Neural progenitor cell (in vitro differentiated cells): ENCODE data around the gene SEC14L1. TPM values are rescaled to one million over a fixed set of nuclear protein-coding genes. Genes with fewer than 3 reads are reported as not detected.

Source experiments
- DNase-seq: peaks from one replicate; pipeline ENCODE4 v3.0.0-alpha.2; 2016; ENCODE audit warnings: low spot score
- H2AFZ ChIP-seq: fragments of 200-600 bp; sonication (generic); replicated peaks from 2 replicates; pipeline ENCODE4 v1.6.1; 2016; ENCODE audit warnings: antibody characterized with exemption
- H3F3A ChIP-seq: fragments of 200-600 bp; sonication (generic); 2 replicates; pipeline ENCODE4 v1.6.1; 2016; ENCODE audit warnings: antibody characterized with exemption, low read depth
- H3K27ac ChIP-seq: fragments of 200-600 bp; sonication (generic); 2 replicates; pipeline ENCODE4 v1.5.1; 2016; ENCODE audit warnings: mild to moderate bottlenecking
- H3K27me3 ChIP-seq: fragments of 200-600 bp; sonication (generic); 2 replicates; pipeline ENCODE4 v1.6.1; 2016; ENCODE audit warnings: mild to moderate bottlenecking, moderate library complexity
- H3K36me3 ChIP-seq: fragments of 200-600 bp; sonication (generic); 2 replicates; pipeline ENCODE4 v1.5.1; 2016
- H3K4me1 ChIP-seq: fragments of 200-600 bp; sonication (generic); 2 replicates; pipeline ENCODE4 v1.6.1; 2016; ENCODE audit warnings: mixed run types
- H3K4me2 ChIP-seq: fragments of 200-600 bp; sonication (generic); 2 replicates; pipeline ENCODE4 v1.6.1; 2016
- H3K4me3 ChIP-seq: fragments of 200-600 bp; sonication (generic); 2 replicates; pipeline ENCODE4 v1.5.1; 2016
- H3K79me2 ChIP-seq: fragments of 200-600 bp; sonication (generic); 2 replicates; pipeline ENCODE4 v1.6.1; 2016; ENCODE audit warnings: low read depth
- H3K9ac ChIP-seq: fragments of 200-600 bp; sonication (generic); 2 replicates; pipeline ENCODE4 v1.6.1; 2016
- H3K9me3 ChIP-seq: fragments of 200-600 bp; sonication (generic); 2 replicates; pipeline ENCODE4 v1.5.1; 2016; ENCODE audit warnings: low read depth
- H4K20me1 ChIP-seq: fragments of 200-600 bp; sonication (generic); 2 replicates; pipeline ENCODE4 v1.6.1; 2016; ENCODE audit warnings: low read depth
- H3K27ac Mint-ChIP-seq: 3 replicates; pipeline ENCODE4 v1.8.0; 2021; ENCODE audit warnings: mixed read lengths
- H3K27me3 Mint-ChIP-seq: 2 replicates; pipeline ENCODE4 v1.8.0; 2022; ENCODE audit warnings: low read depth, mild to moderate bottlenecking, inconsistent platforms, moderate library complexity, mixed read lengths; ENCODE audit not compliant: insufficient read depth
- H3K36me3 Mint-ChIP-seq: 3 replicates; pipeline ENCODE4 v1.8.0; 2021; ENCODE audit warnings: mixed read lengths
- H3K4me1 Mint-ChIP-seq: 3 replicates; pipeline ENCODE4 v1.8.0; 2021; ENCODE audit warnings: mixed read lengths
- H3K4me3 Mint-ChIP-seq: 3 replicates; pipeline ENCODE4 v1.8.0; 2021; ENCODE audit warnings: mild to moderate bottlenecking, moderate library complexity, mixed read lengths
- H3K9me3 Mint-ChIP-seq: 3 replicates; pipeline ENCODE4 v1.8.0; 2020; ENCODE audit warnings: mixed read lengths
- EZH2 ChIP-seq: fragments of 200-600 bp; sonication (generic); IDR thresholded peaks from 2 replicates; pipeline ENCODE4 v1.6.1; 2017; ENCODE audit warnings: antibody characterized with exemption, mild to moderate bottlenecking, moderate library complexity
- EZH2phosphoT487 ChIP-seq: fragments of 200-600 bp; sonication (generic); IDR thresholded peaks from 2 replicates; pipeline ENCODE4 v1.6.1; 2017; ENCODE audit warnings: antibody characterized with exemption
- total RNA-seq: library from RNA; depleted of rRNA; stranded (reverse); fragments of >200 nt; gene quantifications from 2 replicates; pipeline ENCODE4 v1.2.3, GENCODE V29; 2015; ENCODE audit warnings: low replicate concordance
- TF ChIP-seq, protein P1 (sequence below): fragments of 200-600 bp; sonication (generic); IDR thresholded peaks from 2 replicates; pipeline ENCODE4 v1.5.1; 2017; ENCODE audit warnings: antibody characterized with exemption, mild to moderate bottlenecking

SEC14L1 gene
- total RNA-seq, 1 donor from 2014 or later = 75.0 TPM

DNA sequence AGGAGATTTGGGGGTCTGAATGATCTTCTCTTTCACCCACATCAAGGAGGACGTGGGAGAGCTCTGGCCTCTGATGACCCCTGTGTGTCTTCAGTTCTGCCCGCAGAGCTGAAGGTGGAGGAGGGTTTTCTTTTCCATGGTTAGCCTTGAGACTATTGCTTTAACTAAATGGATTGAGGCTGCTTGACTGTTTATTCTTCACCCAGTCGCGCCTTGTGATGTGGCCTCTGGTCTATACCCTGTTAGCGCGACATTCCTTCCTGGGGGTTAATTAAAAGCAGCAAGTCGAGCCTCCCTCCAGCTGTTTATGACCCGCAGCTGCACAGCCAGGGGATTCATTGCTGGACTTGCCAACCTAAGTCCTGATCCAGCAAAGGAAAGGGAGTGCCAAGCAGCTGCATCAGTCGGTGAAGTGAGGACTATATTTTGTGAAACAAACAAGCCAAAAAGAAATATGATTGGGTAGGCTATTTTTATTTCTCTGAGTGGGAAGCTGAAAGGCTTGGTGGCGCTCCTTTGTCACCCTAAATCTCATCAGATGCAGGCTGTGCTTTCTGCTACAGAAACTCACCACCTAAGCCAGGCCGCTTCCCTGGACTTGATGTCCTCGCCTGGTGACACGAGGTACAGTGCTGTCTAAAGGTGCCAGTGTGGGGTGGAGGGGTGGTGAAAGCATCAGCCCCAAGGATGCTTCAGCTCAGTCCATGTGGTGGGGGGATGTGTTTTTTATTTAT is 11.0 kb upstream of the SEC14L1 start:
- H3K4me3 Mint-ChIP-seq = no peak overlapping the region
- H3K4me1 ChIP-seq = peaks cover 12% of the 10 kb centered on the region
- H2AFZ ChIP-seq = no peak overlapping the region
- H3K9ac ChIP-seq = no peak overlapping the region
- H3K27me3 ChIP-seq = no peaks in the 10 kb centered on the region
- DNase-seq = peak; percentile 64
- peaks cover 7% of the 10 kb centered on the region for H3F3A ChIP-seq
- H3K27ac ChIP-seq = peak overlapping the region; percentile 17
- no peaks in the 10 kb centered on the region for H3K36me3 Mint-ChIP-seq
- TF ChIP-seq EZH2 (no peak), EZH2phosphoT487 (no peak)
- TF ChIP-seq, protein P1, sequence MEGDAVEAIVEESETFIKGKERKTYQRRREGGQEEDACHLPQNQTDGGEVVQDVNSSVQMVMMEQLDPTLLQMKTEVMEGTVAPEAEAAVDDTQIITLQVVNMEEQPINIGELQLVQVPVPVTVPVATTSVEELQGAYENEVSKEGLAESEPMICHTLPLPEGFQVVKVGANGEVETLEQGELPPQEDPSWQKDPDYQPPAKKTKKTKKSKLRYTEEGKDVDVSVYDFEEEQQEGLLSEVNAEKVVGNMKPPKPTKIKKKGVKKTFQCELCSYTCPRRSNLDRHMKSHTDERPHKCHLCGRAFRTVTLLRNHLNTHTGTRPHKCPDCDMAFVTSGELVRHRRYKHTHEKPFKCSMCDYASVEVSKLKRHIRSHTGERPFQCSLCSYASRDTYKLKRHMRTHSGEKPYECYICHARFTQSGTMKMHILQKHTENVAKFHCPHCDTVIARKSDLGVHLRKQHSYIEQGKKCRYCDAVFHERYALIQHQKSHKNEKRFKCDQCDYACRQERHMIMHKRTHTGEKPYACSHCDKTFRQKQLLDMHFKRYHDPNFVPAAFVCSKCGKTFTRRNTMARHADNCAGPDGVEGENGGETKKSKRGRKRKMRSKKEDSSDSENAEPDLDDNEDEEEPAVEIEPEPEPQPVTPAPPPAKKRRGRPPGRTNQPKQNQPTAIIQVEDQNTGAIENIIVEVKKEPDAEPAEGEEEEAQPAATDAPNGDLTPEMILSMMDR = no peak
- no peaks in the 10 kb centered on the region for H3K79me2 ChIP-seq
- peak overlapping the region; percentile 96 for H3K27ac Mint-ChIP-seq
- peak overlapping the region; percentile 7 for H3K4me2 ChIP-seq
- no peaks in the 10 kb centered on the region for H3K27me3 Mint-ChIP-seq
- H3K36me3 ChIP-seq = no peaks in the 10 kb centered on the region
- peaks cover 23% of the 10 kb centered on the region for H3K4me1 Mint-ChIP-seq
- no peaks in the 10 kb centered on the region for H4K20me1 ChIP-seq
- no peaks in the 10 kb centered on the region for H3K9me3 Mint-ChIP-seq
- no peak overlapping the region for H3K4me3 ChIP-seq
- H3K9me3 ChIP-seq = no peaks in the 10 kb centered on the region

DNA sequence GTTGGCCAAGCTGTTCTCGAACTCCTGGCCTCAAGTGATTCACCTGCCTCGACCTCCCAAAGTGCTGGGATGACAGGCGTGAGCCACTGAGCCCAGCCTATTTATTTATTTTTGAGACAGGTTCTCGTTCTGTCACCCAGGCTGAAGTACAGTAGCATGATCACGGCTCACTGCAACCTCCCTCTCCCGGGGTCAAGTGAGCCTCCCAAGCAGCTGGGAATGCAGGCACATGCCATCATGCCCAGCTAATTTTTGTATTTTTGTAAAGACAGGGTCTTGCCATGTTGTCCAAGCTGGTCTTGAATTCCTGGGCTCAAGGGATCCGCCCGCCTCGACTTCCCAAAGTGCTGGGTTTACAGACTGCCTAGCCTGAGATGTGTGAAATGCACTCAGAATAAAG is 10.2 kb upstream of the SEC14L1 start:
- H3K4me1 Mint-ChIP-seq = peaks cover 22% of the 10 kb centered on the region

DNA sequence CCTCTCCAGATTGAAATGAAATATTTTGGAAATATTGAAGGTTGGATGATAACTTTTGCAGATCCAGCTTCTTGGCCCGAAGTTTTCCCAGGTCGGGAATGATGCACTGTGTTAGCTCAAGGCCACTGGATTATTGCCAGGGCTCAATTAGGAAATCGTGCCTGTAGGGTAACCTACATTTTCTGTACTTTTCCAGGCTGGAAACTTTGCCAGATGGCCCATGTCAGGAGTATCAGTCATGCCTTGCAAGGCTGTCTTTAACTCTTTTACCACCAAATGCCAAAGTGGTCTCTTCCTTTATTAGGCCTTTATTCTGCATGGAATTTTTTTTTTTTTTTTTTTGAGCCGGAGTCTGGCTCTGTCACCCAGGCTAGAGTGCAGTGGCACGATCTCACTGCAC is 8.9 kb upstream of the SEC14L1 start:
- no peaks in the 10 kb centered on the region for H3K27me3 Mint-ChIP-seq
- H3K9me3 Mint-ChIP-seq = no peaks in the 10 kb centered on the region
- TF ChIP-seq, protein P1 = no peak
- no peak for TF ChIP-seq EZH2
- TF ChIP-seq EZH2phosphoT487 = no peak

More for the DNA sequence above, 10.2 kb upstream of the SEC14L1 start:
- Histone ChIP-seq H3K4me3 (no peak overlapping the region), H4K20me1 (no peaks in the 10 kb centered on the region), H3K9ac (no peak overlapping the region), H3F3A (peaks cover 7% of the 10 kb centered on the region), H3K9me3 (no peaks in the 10 kb centered on the region), H3K4me1 (peaks cover 12% of the 10 kb centered on the region), H3K27ac (no peak overlapping the region), H3K79me2 (no peaks in the 10 kb centered on the region), H3K4me2 (no peak overlapping the region), H2AFZ (no peak overlapping the region), H3K27me3 (no peaks in the 10 kb centered on the region), H3K36me3 (no peaks in the 10 kb centered on the region)
- H3K36me3 Mint-ChIP-seq = no peaks in the 10 kb centered on the region
- no peak overlapping the region for H3K27ac Mint-ChIP-seq
- TF ChIP-seq EZH2phosphoT487 (no peak), EZH2 (no peak)
- TF ChIP-seq, protein P1 = no peak
- H3K4me3 Mint-ChIP-seq = no peak overlapping the region
- H3K9me3 Mint-ChIP-seq = no peaks in the 10 kb centered on the region
- DNase-seq = no peak
- no peaks in the 10 kb centered on the region for H3K27me3 Mint-ChIP-seq

More for the DNA sequence above, 8.9 kb upstream of the SEC14L1 start:
- no peak for DNase-seq
- no peaks in the 10 kb centered on the region for H3K27me3 ChIP-seq
- Mint-ChIP-seq H3K27ac (no peak overlapping the region), H3K4me3 (no peak overlapping the region), H3K4me1 (peaks cover 21% of the 10 kb centered on the region), H3K36me3 (no peaks in the 10 kb centered on the region)
- peaks cover 12% of the 10 kb centered on the region for H3K4me1 ChIP-seq
- H3K9me3 ChIP-seq = no peaks in the 10 kb centered on the region
- no peaks in the 10 kb centered on the region for H3K79me2 ChIP-seq
- H4K20me1 ChIP-seq = no peaks in the 10 kb centered on the region
- H3K36me3 ChIP-seq = no peaks in the 10 kb centered on the region
- H3K4me2 ChIP-seq = no peak overlapping the region
- H3K4me3 ChIP-seq = no peak overlapping the region
- H2AFZ ChIP-seq = no peak overlapping the region
- H3K9ac ChIP-seq = no peak overlapping the region
- H3K27ac ChIP-seq = no peak overlapping the region
- H3F3A ChIP-seq = peaks cover 7% of the 10 kb centered on the region
